HepG2 (cell line): ENCODE measurements around the gene SMTNL2. TPM values are rescaled to one million over a fixed set of nuclear protein-coding genes. Genes with fewer than 3 reads are reported as not detected.
"Not testable (repeated sequence)": the region's sequence is repeated elsewhere in the genome, so short reads cannot be mapped to it uniquely, and the experiment has no call there.

ENCODE experiments used
- ATAC-seq: fragments of 200-7000 bp; cut with Tn5 transposase; 3 replicates; pipeline ENCODE4 v1.9.1; 2020; ENCODE audit warnings: mild to moderate bottlenecking, moderate library complexity
- BruUV-seq: library from RNA; stranded (reverse); fragments of 400-500 nt; replicated peaks from 2 replicates; lab custom pipeline; 2021; lab: Mats Ljungman, UMichigan
- CTCF ChIA-PET: fragments of 300-600 bp; formaldehyde crosslinking; extraction: SDS; loops from one replicate; lab custom pipeline; 2021; ENCODE audit warnings: low total read pairs, inconsistent platforms, low intra/inter-chr PET ratio; lab: Yijun Ruan, JAX
- POLR2A ChIA-PET: fragments of 350-600 bp; sonication (Branson Sonifier 250); formaldehyde crosslinking; loops from one replicate; lab custom pipeline; 2020; ENCODE audit warnings: antibody characterized with exemption, inconsistent platforms; lab: Yijun Ruan, JAX
- DNase-seq: peaks from one replicate; pipeline ENCODE4 v3.0.0-alpha.2; 2015; ENCODE audit warnings: low spot score
- FAIRE-seq: peaks from 3 replicates; lab custom pipeline; 2011; peaks lifted over from hg19 to GRCh38; lab: Jason Lieb, UNC
- H2AFZ ChIP-seq: one replicate; pipeline ENCODE4 v1.6.1; 2011; ENCODE audit warnings: low read length, inconsistent platforms
- H3K27ac ChIP-seq: fragments of 300-600 bp; 3 replicates; pipeline ENCODE4 v1.8.0; 2011; ENCODE audit warnings: mixed run types, mild to moderate bottlenecking, mixed read lengths, low read length, inconsistent platforms; ENCODE audit not compliant: insufficient read depth; ENCODE audit errors: extremely low read length
- H3K27me3 ChIP-seq, 2 experiments: fragments of 200-600 bp in 1 of 2; 2 replicates in 1 of 2; 3 replicates in 1 of 2; pipeline versions ENCODE4 v1.6.0 to v1.8.0; 2011; ENCODE audit warnings: low read length in 2 of 2, mild to moderate bottlenecking in 2 of 2, moderate library complexity in 2 of 2, inconsistent platforms in 1 of 2; ENCODE audit not compliant: insufficient read depth in 2 of 2, control insufficient read depth in 1 of 2
- H3K36me3 ChIP-seq, 2 experiments: fragments of 200-600 bp in 1 of 2; replicated peaks in 1 of 2; 2 replicates in 1 of 2; 3 replicates in 1 of 2; pipeline versions ENCODE4 v1.5.1 to v1.8.0; 2011; ENCODE audit warnings: low read length in 2 of 2, inconsistent platforms in 1 of 2; ENCODE audit not compliant: insufficient read depth in 2 of 2, control insufficient read depth in 1 of 2
- H3K4me1 ChIP-seq: 2 replicates; pipeline ENCODE4 v1.5.1; 2012; ENCODE audit warnings: low read length, inconsistent platforms; ENCODE audit not compliant: insufficient read depth
- H3K4me2 ChIP-seq: 2 replicates; pipeline ENCODE4 v1.6.0; 2011; ENCODE audit warnings: low read depth, low read length, inconsistent platforms
- H3K4me3 ChIP-seq, 3 experiments: fragments of 200-600 bp in 1 of 3; sonication (generic), shearing (Covaris generic) in 1 of 3; replicated peaks in 1 of 3; 2 replicates each; pipeline ENCODE4 v1.5.1; 2011 to 2016; ENCODE audit warnings: low read length in 3 of 3, inconsistent platforms in 2 of 3, low read depth in 2 of 3, mild to moderate bottlenecking in 2 of 3, control low read depth in 1 of 3, mixed read lengths in 1 of 3; ENCODE audit not compliant: insufficient read depth in 1 of 3
- H3K79me2 ChIP-seq: one replicate; pipeline ENCODE4 v1.6.1; 2011; ENCODE audit warnings: low read length, inconsistent platforms; ENCODE audit not compliant: insufficient read depth
- H3K9ac ChIP-seq: 2 replicates; pipeline ENCODE4 v1.6.0; 2011; ENCODE audit warnings: mild to moderate bottlenecking, low read depth, low read length, inconsistent platforms; ENCODE audit not compliant: insufficient read depth
- H3K9me3 ChIP-seq: 2 replicates; pipeline ENCODE4 v1.5.1; 2012; ENCODE audit warnings: mild to moderate bottlenecking, low read length
- H4K20me1 ChIP-seq: 2 replicates; pipeline ENCODE4 v1.6.0; 2011; ENCODE audit warnings: inconsistent platforms, mild to moderate bottlenecking, low read length, moderate library complexity; ENCODE audit not compliant: insufficient read depth
- ATAD3A ChIP-seq: sonication (generic); formaldehyde crosslinking; IDR thresholded peaks from 2 replicates; pipeline ENCODE4 v1.4.0; 2020; ENCODE audit warnings: missing genetic modification reagents
- DPF2 ChIP-seq: sonication (generic); formaldehyde crosslinking; IDR thresholded peaks from 2 replicates; pipeline ENCODE4 v1.4.0; 2020; ENCODE audit warnings: mild to moderate bottlenecking, low read depth, missing genetic modification reagents, borderline replicate concordance
- DRAP1 ChIP-seq: IDR thresholded peaks from 2 replicates; pipeline ENCODE4 v1.6.1; 2016; ENCODE audit warnings: missing genetic modification reagents, missing compliant biosample characterization
- EP300 ChIP-seq, 3 experiments: sonication (generic) in 1 of 3; formaldehyde crosslinking in 1 of 3; IDR thresholded peaks; 2 replicates each; pipeline versions ENCODE4 v1.5.1 to v1.6.1; 2011 to 2020; ENCODE audit warnings: low read depth in 2 of 3, low read length in 2 of 3, borderline replicate concordance in 1 of 3, improper control_type of control experiment in 1 of 3, mild to moderate bottlenecking in 1 of 3, missing genetic modification reagents in 1 of 3, moderate library complexity in 1 of 3
- ERF ChIP-seq: IDR thresholded peaks from 2 replicates; pipeline ENCODE4 v1.6.1; 2018; ENCODE audit warnings: missing biosample characterization, missing genetic modification reagents
- HHEX ChIP-seq: IDR thresholded peaks from 2 replicates; pipeline ENCODE4 v1.6.1; 2016; ENCODE audit warnings: control low read depth
- KDM4B ChIP-seq: sonication (generic); formaldehyde crosslinking; IDR thresholded peaks from 2 replicates; pipeline ENCODE4 v1.4.0; 2020; ENCODE audit warnings: missing genetic modification reagents
- MXI1 ChIP-seq: IDR thresholded peaks from 3 replicates; pipeline ENCODE4 v1.6.1; 2012; ENCODE audit warnings: low read depth, low read length, inconsistent platforms, borderline replicate concordance
- RBAK ChIP-seq: sonication (generic); formaldehyde crosslinking; IDR thresholded peaks from 2 replicates; pipeline ENCODE4 v1.5.1; 2020; ENCODE audit warnings: mild to moderate bottlenecking, missing genetic modification reagents
- RCOR2 ChIP-seq: IDR thresholded peaks from 2 replicates; pipeline ENCODE4 v1.6.1; 2016; ENCODE audit warnings: missing biosample characterization, missing genetic modification reagents
- RXRB ChIP-seq: IDR thresholded peaks from 2 replicates; pipeline ENCODE4 v1.6.1; 2016; ENCODE audit warnings: borderline replicate concordance, missing genetic modification reagents, missing compliant biosample characterization
- SIX4 ChIP-seq: sonication (generic); formaldehyde crosslinking; IDR thresholded peaks from 2 replicates; pipeline ENCODE4 v1.4.0; 2020; ENCODE audit warnings: missing genetic modification reagents
- ZBTB39 ChIP-seq: sonication (generic); formaldehyde crosslinking; IDR thresholded peaks from 2 replicates; pipeline ENCODE4 v1.5.0; 2020; ENCODE audit warnings: missing genetic modification reagents
- ZNF282 ChIP-seq: fragments of 450-650 bp; IDR thresholded peaks from 2 replicates; pipeline ENCODE4 v1.6.1; 2018; ENCODE audit not compliant: partially characterized antibody
- ZNF564 ChIP-seq: sonication (generic); formaldehyde crosslinking; IDR thresholded peaks from 2 replicates; pipeline ENCODE4 v1.8.1; 2023; ENCODE audit warnings: mild to moderate bottlenecking, missing genetic modification reagents
- ZNF598 ChIP-seq: sonication (generic); formaldehyde crosslinking; IDR thresholded peaks from 2 replicates; pipeline ENCODE4 v1.5.1; 2020; ENCODE audit warnings: mild to moderate bottlenecking, missing genetic modification reagents, borderline replicate concordance
- WGBS: methylation state at CpG from one replicate; pipeline ENCODE4 v1.1.6; 2017; ENCODE audit warnings: low lambda C conversion rate; 5-methylcytosine and 5-hydroxymethylcytosine counted together
- in situ Hi-C: cut with HindIII; loops from 2 replicates; pipeline ENCODE4 v1.10.0; 2017; ENCODE audit warnings: low pct_unique_long_range_greater_than_20kb; ENCODE audit not compliant: extremely low pct_ligation_motif_present
- intact Hi-C: fragments of 100-400 bp; cut with micrococcal nuclease; formaldehyde crosslinking; loops from one replicate; pipeline ENCODE4 v1.10.0; 2022; ENCODE audit not compliant: unreplicated experiment
- polyA plus RNA-seq, 8 experiments: library from polyadenylated mRNA; depleted of rRNA in 3 of 8; stranded (reverse) in 7 of 8; unstranded in 1 of 8; fragments of >200 nt; fragmentation: Illumina TruSeq in 4 of 8; extraction: Trizol in 4 of 8; gene quantifications; 2 replicates each; pipeline versions ENCODE4 v1.2.1 to v1.2.3, GENCODE V29; 2011 to 2016; ENCODE audit warnings: low read depth in 4 of 8, missing spikeins in 1 of 8, mixed read lengths in 1 of 8; ENCODE audit not compliant: insufficient read depth in 1 of 8
- total RNA-seq, 5 experiments: library from RNA; depleted of rRNA; stranded (reverse); fragments of >200 nt; fragmentation: Illumina TruSeq; extraction: Trizol; gene quantifications; 2 replicates each; pipeline ENCODE4 v1.2.3, GENCODE V29; 2016; ENCODE audit warnings: low read depth in 1 of 5
- TF ChIP-seq, protein P1 (sequence below): sonication (generic); formaldehyde crosslinking; IDR thresholded peaks from 2 replicates; pipeline ENCODE4 v1.5.0; 2020; ENCODE audit warnings: missing genetic modification reagents
- TF ChIP-seq, protein P2 (sequence below): sonication (generic); formaldehyde crosslinking; IDR thresholded peaks from 2 replicates; pipeline ENCODE4 v1.8.0; 2023; ENCODE audit warnings: mild to moderate bottlenecking, missing genetic modification reagents

Gene SMTNL2
- total and polyA plus RNA-seq, 2 of the 13 experiments (the other 11 are each of a cell fraction or from before 2014, with no cell fraction given), result 0.41 to 5.1 TPM

DNA sequence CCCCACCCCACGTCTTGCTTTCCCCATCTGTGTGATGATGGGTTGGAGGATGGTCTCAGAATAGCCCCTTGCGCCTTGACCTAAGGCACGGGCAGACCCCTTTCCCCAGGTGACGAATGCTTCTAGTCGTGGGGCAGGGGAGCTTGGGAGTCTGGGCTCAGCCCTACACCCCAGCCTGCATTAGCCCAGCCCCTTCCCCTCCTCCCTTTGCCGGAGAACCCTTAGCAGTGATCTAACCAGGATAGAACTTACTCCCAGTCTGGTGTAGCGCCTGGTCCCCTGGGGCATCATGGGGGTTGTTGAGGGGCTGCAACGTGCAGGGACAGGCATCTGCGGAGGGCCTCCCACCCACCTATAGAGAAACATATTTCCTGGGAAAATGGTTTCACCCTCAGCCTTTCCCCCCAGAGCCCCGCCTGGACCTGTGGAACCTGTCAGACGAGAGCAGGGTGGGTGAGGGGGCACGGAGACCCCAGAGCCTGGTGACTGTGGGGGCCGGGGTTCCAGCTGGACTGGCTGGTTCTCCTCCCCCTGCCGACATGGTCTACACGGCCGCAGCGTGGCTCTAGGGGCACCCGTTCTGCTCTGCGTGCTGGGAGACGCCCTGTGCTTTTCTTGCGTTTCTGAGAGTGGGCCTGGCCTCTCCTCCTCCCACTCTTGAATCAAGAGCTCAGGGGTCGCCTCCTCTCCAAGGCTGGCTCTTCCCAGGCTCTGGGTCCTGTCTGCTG, 4.7 kb downstream of the SMTNL2 start:
- in situ Hi-C loops, result no loop called here
- no peak for FAIRE-seq

DNA sequence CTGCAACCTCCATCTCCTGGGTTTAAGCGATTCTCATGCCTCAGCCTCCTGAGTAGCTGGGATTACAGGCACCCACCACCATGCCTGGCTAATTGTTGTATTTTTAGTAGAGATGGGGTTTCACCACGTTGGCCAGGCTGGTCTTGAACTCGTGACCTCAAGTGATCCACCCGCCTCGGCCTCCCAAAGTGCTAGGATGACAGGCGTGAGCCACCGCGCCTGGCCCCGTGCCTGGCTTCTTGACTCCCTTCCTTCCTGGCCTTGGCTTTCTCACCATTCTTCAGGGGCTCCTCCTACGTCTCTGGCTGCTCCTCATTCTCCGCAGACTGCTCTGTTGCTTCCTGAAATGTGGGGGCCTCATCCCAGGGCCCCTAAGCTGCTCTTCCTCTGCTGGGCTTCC, 5.7 kb downstream of the SMTNL2 start:
- ATAC-seq, H3K79me2 ChIP-seq, H3K36me3 ChIP-seq, FAIRE-seq, H4K20me1 ChIP-seq, in situ Hi-C loops, H3K4me3 ChIP-seq, H3K9me3 ChIP-seq, H3K4me2 ChIP-seq, DNase-seq, BruUV-seq, H3K27ac ChIP-seq, H2AFZ ChIP-seq, CTCF ChIA-PET, H3K9ac ChIP-seq, intact Hi-C loops: not testable (repeated sequence)
- WGBS, result 67% methylated on average over 10 of the region's 11 CpGs
- H3K27me3 ChIP-seq, result peaks cover 2 to 12% of the 10 kb centered on the region in 2 experiments; a peak in 4 of 5 replicates
- POLR2A ChIA-PET, result interaction anchor here (0.9 kb wide), 1 partner anchor 13 kb away, joined by 3 read pairs; no protein-coding TSS in a partner anchor
- H3K4me1 ChIP-seq, result peaks cover 23% of the 10 kb centered on the region

More for the DNA sequence above, 4.7 kb downstream of the SMTNL2 start:
- intact Hi-C loops, result no loop called here
- H3K4me3 ChIP-seq, result no peak overlapping the region
- TF ChIP-seq SIX4 (no peak), KDM4B (CRISPR knock-in tag) (no peak), RXRB (CRISPR knock-in tag) (no peak), DPF2 (CRISPR knock-in tag) (no peak), ZNF598 (CRISPR knock-in tag) (no peak), ZNF564 (CRISPR knock-in tag) (no peak), ZBTB39 (CRISPR knock-in tag) (no peak), HHEX (CRISPR knock-in tag) (no peak), DRAP1 (CRISPR knock-in tag) (no peak), RCOR2 (no peak), ERF (CRISPR knock-in tag) (no peak), ZNF282 (no peak), ATAD3A (CRISPR knock-in tag) (no peak), RBAK (no peak), MXI1 (no peak), EP300 (IDR thresholded peaks at IDR 0.05; ENCODE audit: low read depth in 2 of 2, low read length in 2 of 2) (no peak), EP300 (CRISPR knock-in tag; IDR thresholded peaks at IDR 0.05; ENCODE audit: borderline replicate concordance) (no peak)
- TF ChIP-seq, protein P1, sequence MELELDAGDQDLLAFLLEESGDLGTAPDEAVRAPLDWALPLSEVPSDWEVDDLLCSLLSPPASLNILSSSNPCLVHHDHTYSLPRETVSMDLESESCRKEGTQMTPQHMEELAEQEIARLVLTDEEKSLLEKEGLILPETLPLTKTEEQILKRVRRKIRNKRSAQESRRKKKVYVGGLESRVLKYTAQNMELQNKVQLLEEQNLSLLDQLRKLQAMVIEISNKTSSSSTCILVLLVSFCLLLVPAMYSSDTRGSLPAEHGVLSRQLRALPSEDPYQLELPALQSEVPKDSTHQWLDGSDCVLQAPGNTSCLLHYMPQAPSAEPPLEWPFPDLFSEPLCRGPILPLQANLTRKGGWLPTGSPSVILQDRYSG (CRISPR knock-in tag), result no peak
- TF ChIP-seq, protein P2, sequence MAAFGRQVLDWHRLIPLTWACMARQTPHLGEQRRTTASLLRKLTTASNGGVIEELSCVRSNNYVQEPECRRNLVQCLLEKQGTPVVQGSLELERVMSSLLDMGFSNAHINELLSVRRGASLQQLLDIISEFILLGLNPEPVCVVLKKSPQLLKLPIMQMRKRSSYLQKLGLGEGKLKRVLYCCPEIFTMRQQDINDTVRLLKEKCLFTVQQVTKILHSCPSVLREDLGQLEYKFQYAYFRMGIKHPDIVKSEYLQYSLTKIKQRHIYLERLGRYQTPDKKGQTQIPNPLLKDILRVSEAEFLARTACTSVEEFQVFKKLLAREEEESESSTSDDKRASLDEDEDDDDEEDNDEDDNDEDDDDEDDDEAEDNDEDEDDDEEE (CRISPR knock-in tag), result no peak
- CTCF ChIA-PET, result no interaction called here
- ATAC-seq (no peak), DNase-seq (no peak)
- no TSS peak for BruUV-seq
- H3K4me1 ChIP-seq, result peaks cover 28% of the 10 kb centered on the region
- H3K79me2 ChIP-seq, result no peaks in the 10 kb centered on the region
- no peak overlapping the region for H3K27ac ChIP-seq
- H3K9me3 ChIP-seq, result no peaks in the 10 kb centered on the region
- H3K4me2 ChIP-seq, result no peak overlapping the region
- POLR2A ChIA-PET, result no interaction called here
- H2AFZ ChIP-seq, result no peak overlapping the region
- no peak overlapping the region for H3K9ac ChIP-seq
- no peaks in the 10 kb centered on the region for H4K20me1 ChIP-seq
- no peaks in the 10 kb centered on the region for H3K36me3 ChIP-seq
- 70% methylated on average over 16 of the region's 22 CpGs for WGBS
- peaks cover 2 to 14% of the 10 kb centered on the region in 2 experiments; a peak in 4 of 5 replicates for H3K27me3 ChIP-seq
